ENCODE results near the gene JCAD. TPM values are rescaled to one million over a fixed set of nuclear protein-coding genes. Genes with fewer than 3 reads are reported as not detected.

The JCAD gene
- total and polyA plus RNA-seq, 2 experiments from 2014 or later: 0.78 to 2.1 TPM

- Mint-ChIP-seq H3K36me3 (ENCODE audit: low read depth) (no peaks in the 10 kb centered on the region), H3K9me3 (no peaks in the 10 kb centered on the region), H3K27ac (no peak overlapping the region), H3K27me3 (ENCODE audit: insufficient read depth, low read depth, poor library complexity) (peaks cover 8% of the 10 kb centered on the region), H3K4me1 (peaks cover 4% of the 10 kb centered on the region; the same call in 1 of the 3 replicates), H3K4me3 (no peak overlapping the region)
- no peak overlapping the region for H2AFZ ChIP-seq
- H3K27ac ChIP-seq (ENCODE audit: low read depth): no peak overlapping the region
- DNase-seq (ENCODE audit: low spot score) (no peak), ATAC-seq (no peak)
- H3F3A ChIP-seq (replicated peaks; ENCODE audit: low read depth): no peaks in the 10 kb centered on the region
- H3K4me2 ChIP-seq: no peak overlapping the region
- TF ChIP-seq POLR2AphosphoS5 (IDR thresholded peaks at IDR 0.05; ENCODE audit: low read depth): no peak
- no peak for TF ChIP-seq CTCF (conservative IDR thresholded peaks at IDR 0.05; ENCODE audit: low read depth in 2 of 2)
- no peak for TF ChIP-seq NANOG (IDR thresholded peaks at IDR 0.05; ENCODE audit: borderline replicate concordance)
- TF ChIP-seq, protein P1, sequence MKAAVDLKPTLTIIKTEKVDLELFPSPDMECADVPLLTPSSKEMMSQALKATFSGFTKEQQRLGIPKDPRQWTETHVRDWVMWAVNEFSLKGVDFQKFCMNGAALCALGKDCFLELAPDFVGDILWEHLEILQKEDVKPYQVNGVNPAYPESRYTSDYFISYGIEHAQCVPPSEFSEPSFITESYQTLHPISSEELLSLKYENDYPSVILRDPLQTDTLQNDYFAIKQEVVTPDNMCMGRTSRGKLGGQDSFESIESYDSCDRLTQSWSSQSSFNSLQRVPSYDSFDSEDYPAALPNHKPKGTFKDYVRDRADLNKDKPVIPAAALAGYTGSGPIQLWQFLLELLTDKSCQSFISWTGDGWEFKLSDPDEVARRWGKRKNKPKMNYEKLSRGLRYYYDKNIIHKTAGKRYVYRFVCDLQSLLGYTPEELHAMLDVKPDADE (IDR thresholded peaks at IDR 0.05): no peak
- TF ChIP-seq, protein P2, sequence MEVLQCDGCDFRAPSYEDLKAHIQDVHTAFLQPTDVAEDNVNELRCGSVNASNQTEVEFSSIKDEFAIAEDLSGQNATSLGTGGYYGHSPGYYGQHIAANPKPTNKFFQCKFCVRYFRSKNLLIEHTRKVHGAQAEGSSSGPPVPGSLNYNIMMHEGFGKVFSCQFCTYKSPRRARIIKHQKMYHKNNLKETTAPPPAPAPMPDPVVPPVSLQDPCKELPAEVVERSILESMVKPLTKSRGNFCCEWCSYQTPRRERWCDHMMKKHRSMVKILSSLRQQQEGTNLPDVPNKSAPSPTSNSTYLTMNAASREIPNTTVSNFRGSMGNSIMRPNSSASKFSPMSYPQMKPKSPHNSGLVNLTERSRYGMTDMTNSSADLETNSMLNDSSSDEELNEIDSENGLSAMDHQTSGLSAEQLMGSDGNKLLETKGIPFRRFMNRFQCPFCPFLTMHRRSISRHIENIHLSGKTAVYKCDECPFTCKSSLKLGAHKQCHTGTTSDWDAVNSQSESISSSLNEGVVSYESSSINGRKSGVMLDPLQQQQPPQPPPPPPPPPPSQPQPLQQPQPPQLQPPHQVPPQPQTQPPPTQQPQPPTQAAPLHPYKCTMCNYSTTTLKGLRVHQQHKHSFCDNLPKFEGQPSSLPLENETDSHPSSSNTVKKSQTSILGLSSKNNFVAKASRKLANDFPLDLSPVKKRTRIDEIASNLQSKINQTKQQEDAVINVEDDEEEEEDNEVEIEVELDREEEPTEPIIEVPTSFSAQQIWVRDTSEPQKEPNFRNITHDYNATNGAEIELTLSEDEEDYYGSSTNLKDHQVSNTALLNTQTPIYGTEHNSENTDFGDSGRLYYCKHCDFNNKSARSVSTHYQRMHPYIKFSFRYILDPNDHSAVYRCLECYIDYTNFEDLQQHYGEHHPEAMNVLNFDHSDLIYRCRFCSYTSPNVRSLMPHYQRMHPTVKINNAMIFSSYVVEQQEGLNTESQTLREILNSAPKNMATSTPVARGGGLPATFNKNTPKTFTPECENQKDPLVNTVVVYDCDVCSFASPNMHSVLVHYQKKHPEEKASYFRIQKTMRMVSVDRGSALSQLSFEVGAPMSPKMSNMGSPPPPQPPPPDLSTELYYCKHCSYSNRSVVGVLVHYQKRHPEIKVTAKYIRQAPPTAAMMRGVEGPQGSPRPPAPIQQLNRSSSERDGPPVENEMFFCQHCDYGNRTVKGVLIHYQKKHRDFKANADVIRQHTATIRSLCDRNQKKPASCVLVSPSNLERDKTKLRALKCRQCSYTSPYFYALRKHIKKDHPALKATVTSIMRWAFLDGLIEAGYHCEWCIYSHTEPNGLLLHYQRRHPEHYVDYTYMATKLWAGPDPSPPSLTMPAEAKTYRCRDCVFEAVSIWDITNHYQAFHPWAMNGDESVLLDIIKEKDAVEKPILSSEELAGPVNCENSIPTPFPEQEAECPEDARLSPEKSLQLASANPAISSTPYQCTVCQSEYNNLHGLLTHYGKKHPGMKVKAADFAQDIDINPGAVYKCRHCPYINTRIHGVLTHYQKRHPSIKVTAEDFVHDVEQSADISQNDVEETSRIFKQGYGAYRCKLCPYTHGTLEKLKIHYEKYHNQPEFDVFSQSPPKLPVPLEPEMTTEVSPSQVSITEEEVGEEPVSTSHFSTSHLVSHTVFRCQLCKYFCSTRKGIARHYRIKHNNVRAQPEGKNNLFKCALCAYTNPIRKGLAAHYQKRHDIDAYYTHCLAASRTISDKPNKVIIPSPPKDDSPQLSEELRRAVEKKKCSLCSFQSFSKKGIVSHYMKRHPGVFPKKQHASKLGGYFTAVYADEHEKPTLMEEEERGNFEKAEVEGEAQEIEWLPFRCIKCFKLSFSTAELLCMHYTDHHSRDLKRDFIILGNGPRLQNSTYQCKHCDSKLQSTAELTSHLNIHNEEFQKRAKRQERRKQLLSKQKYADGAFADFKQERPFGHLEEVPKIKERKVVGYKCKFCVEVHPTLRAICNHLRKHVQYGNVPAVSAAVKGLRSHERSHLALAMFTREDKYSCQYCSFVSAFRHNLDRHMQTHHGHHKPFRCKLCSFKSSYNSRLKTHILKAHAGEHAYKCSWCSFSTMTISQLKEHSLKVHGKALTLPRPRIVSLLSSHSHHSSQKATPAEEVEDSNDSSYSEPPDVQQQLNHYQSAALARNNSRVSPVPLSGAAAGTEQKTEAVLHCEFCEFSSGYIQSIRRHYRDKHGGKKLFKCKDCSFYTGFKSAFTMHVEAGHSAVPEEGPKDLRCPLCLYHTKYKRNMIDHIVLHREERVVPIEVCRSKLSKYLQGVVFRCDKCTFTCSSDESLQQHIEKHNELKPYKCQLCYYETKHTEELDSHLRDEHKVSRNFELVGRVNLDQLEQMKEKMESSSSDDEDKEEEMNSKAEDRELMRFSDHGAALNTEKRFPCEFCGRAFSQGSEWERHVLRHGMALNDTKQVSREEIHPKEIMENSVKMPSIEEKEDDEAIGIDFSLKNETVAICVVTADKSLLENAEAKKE (CRISPR knock-in tag; IDR thresholded peaks at IDR 0.05): no peak
- TF ChIP-seq ZNF331 (CRISPR knock-in tag; IDR thresholded peaks at IDR 0.05; ENCODE audit: low read depth): no peak
- TF ChIP-seq EZH2phosphoT487 (IDR thresholded peaks at IDR 0.05; ENCODE audit: unreplicated experiment): no peak
- TF ChIP-seq JUNB (IDR thresholded peaks at IDR 0.05; ENCODE audit: unreplicated experiment): no peak
- no peak for TF ChIP-seq ZNF114 (CRISPR knock-in tag; IDR thresholded peaks at IDR 0.05)
- TF ChIP-seq CREB1 (CRISPR knock-in tag; IDR thresholded peaks at IDR 0.05; ENCODE audit: low read depth): no peak
- no peak for TF ChIP-seq STAT1 (IDR thresholded peaks at IDR 0.05; ENCODE audit: unreplicated experiment)
- TF ChIP-seq EZH2 (IDR thresholded peaks at IDR 0.05; ENCODE audit: low read depth, unreplicated experiment): no peak
- TF ChIP-seq, protein P3, sequence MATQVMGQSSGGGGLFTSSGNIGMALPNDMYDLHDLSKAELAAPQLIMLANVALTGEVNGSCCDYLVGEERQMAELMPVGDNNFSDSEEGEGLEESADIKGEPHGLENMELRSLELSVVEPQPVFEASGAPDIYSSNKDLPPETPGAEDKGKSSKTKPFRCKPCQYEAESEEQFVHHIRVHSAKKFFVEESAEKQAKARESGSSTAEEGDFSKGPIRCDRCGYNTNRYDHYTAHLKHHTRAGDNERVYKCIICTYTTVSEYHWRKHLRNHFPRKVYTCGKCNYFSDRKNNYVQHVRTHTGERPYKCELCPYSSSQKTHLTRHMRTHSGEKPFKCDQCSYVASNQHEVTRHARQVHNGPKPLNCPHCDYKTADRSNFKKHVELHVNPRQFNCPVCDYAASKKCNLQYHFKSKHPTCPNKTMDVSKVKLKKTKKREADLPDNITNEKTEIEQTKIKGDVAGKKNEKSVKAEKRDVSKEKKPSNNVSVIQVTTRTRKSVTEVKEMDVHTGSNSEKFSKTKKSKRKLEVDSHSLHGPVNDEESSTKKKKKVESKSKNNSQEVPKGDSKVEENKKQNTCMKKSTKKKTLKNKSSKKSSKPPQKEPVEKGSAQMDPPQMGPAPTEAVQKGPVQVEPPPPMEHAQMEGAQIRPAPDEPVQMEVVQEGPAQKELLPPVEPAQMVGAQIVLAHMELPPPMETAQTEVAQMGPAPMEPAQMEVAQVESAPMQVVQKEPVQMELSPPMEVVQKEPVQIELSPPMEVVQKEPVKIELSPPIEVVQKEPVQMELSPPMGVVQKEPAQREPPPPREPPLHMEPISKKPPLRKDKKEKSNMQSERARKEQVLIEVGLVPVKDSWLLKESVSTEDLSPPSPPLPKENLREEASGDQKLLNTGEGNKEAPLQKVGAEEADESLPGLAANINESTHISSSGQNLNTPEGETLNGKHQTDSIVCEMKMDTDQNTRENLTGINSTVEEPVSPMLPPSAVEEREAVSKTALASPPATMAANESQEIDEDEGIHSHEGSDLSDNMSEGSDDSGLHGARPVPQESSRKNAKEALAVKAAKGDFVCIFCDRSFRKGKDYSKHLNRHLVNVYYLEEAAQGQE (IDR thresholded peaks at IDR 0.05; ENCODE audit: unreplicated experiment): no peak
- no peaks in the 10 kb centered on the region for H3K27me3 ChIP-seq (ENCODE audit: insufficient read depth)
- no peaks in the 10 kb centered on the region for H3K36me3 ChIP-seq (ENCODE audit: insufficient read depth)
- H3K4me3 ChIP-seq: no peak overlapping the region
- H3K4me1 ChIP-seq (ENCODE audit: insufficient read depth): no peaks in the 10 kb centered on the region
- H4K20me1 ChIP-seq (replicated peaks; ENCODE audit: insufficient read depth): no peaks in the 10 kb centered on the region
- no peaks in the 10 kb centered on the region for H3K9me2 ChIP-seq (ENCODE audit: insufficient read depth)
- H3K79me2 ChIP-seq (replicated peaks; ENCODE audit: insufficient read depth): no peaks in the 10 kb centered on the region
Observed at GRCh38 chr10:29993319-29993915, 66.0 kb downstream of the JCAD start.

Measured in GM23338 (cell line).